ENCODE results near the gene KCNA2.

Gene KCNA2

GRCh38 chr1:110545492-110545891, 60.7 kb downstream of the KCNA2 start:
- no peak for DNase-seq (ENCODE audit: low read depth)
- no peak overlapping the region for H3K4me3 ChIP-seq (ENCODE audit: low read depth, low read length)

GRCh38 chr1:110544753-110545152, 61.4 kb downstream of the KCNA2 start:
- no peak overlapping the region for H3K4me3 ChIP-seq (ENCODE audit: low read depth, low read length)
- no peak for DNase-seq (ENCODE audit: low read depth)

Measured in skeletal muscle cell (primary cell).